A549 (cell line): ENCODE data around the gene ANKS6. TPM values are rescaled to one million over a fixed set of nuclear protein-coding genes. Genes with fewer than 3 reads are reported as not detected.
A peak's percentile ranks its signal among the peaks of the same experiment; 100 is the strongest.

Source experiments
- ATAC-seq, 2 experiments: fragments of 200-7000 bp in 1 of 2; fragments of >200 bp in 1 of 2; cut with Nextera tagmentation in 1 of 2; cut with Tn5 transposase in 1 of 2; 3 replicates each; pipeline versions ENCODE4 v1.8.0 to v1.9.1; 2018 to 2020; ENCODE audit warnings: mild to moderate bottlenecking in 1 of 2, moderate library complexity in 1 of 2
- CTCF ChIA-PET: fragments of 300-600 bp; sonication (Branson Sonifier 250); formaldehyde crosslinking; extraction: SDS; loops from one replicate; lab custom pipeline; 2021; ENCODE audit warnings: antibody characterized with exemption, inconsistent platforms; lab: Yijun Ruan, JAX
- POLR2A ChIA-PET: fragments of 350-600 bp; formaldehyde crosslinking; extraction: SDS; loops from one replicate; lab custom pipeline; 2021; ENCODE audit warnings: antibody characterized with exemption, inconsistent platforms; lab: Yijun Ruan, JAX
- DNase-seq, 2 experiments: peaks; one replicate each; pipeline versions ENCODE4 v3.0.0 to v3.0.0-alpha.2; 2011 to 2016; ENCODE audit warnings: low read depth in 1 of 2, low spot score in 1 of 2
- FAIRE-seq: peaks from 2 replicates; lab custom pipeline; 2011; peaks lifted over from hg19 to GRCh38; lab: Jason Lieb, UNC
- H3K27ac ChIP-seq, 2 experiments: fragments of >200 bp; sonication (Bioruptor Twin); formaldehyde crosslinking; 3 replicates each; pipeline ENCODE4 v1.5.1; 2016 to 2017
- H3K4me1 ChIP-seq: fragments of >200 bp; sonication (Bioruptor Twin); formaldehyde crosslinking; 3 replicates; pipeline ENCODE4 v1.6.1; 2016
- H3K4me2 ChIP-seq: fragments of >200 bp; sonication (Bioruptor Twin); formaldehyde crosslinking; 3 replicates; pipeline ENCODE4 v1.6.1; 2016
- H3K4me3 ChIP-seq: fragments of >200 bp; sonication (Bioruptor Twin); formaldehyde crosslinking; 3 replicates; pipeline ENCODE4 v1.5.1; 2016
- H3K9me3 ChIP-seq: fragments of >200 bp; sonication (Bioruptor Twin); formaldehyde crosslinking; 3 replicates; pipeline ENCODE4 v1.6.1; 2016
- ATOH8 ChIP-seq: fragments of 250-450 bp; sonication (Bioruptor Pico); IDR thresholded peaks from 2 replicates; pipeline ENCODE4 v1.5.0; 2020; ENCODE audit warnings: low read depth, mild to moderate bottlenecking, moderate library complexity
- BHLHE40 ChIP-seq: IDR thresholded peaks from 2 replicates; pipeline ENCODE4 v1.6.1; 2012; ENCODE audit warnings: low read depth, low read length, inconsistent platforms
- CHD4 ChIP-seq: fragments of 200-600 bp; sonication (generic); IDR thresholded peaks from 2 replicates; pipeline ENCODE4 v1.6.1; 2016; ENCODE audit warnings: antibody characterized with exemption, mild to moderate bottlenecking, borderline replicate concordance
- EHMT2 ChIP-seq: fragments of 200-600 bp; sonication (generic); IDR thresholded peaks from 2 replicates; pipeline ENCODE4 v1.6.1; 2016; ENCODE audit warnings: antibody characterized with exemption, low read depth, mild to moderate bottlenecking, moderate library complexity
- EP300 ChIP-seq, 2 experiments: fragments of >200 bp; sonication (Bioruptor Twin); formaldehyde crosslinking; IDR thresholded peaks; 2 replicates in 1 of 2; 3 replicates in 1 of 2; pipeline ENCODE4 v1.6.1; 2016 to 2017
- ESRRA ChIP-seq: fragments of 150-350 bp; IDR thresholded peaks from 2 replicates; pipeline ENCODE4 v1.6.1; 2014; ENCODE audit warnings: mild to moderate bottlenecking, low read length, borderline replicate concordance
- FOXS1 ChIP-seq: fragments of 250-450 bp; sonication (Bioruptor Pico); IDR thresholded peaks from 2 replicates; pipeline ENCODE4 v1.5.0; 2020; ENCODE audit warnings: mild to moderate bottlenecking, moderate library complexity
- GATA3 ChIP-seq: IDR thresholded peaks from 2 replicates; pipeline ENCODE4 v1.6.1; 2012; ENCODE audit warnings: borderline replicate concordance
- HOXA7 ChIP-seq: fragments of 250-450 bp; sonication (Bioruptor Pico); IDR thresholded peaks from 2 replicates; pipeline ENCODE4 v1.5.0; 2020; ENCODE audit warnings: mild to moderate bottlenecking, moderate library complexity
- HOXB5 ChIP-seq: fragments of 250-450 bp; sonication (Bioruptor Pico); IDR thresholded peaks from 2 replicates; pipeline ENCODE4 v1.5.0; 2020; ENCODE audit warnings: mild to moderate bottlenecking, moderate library complexity
- JUNB ChIP-seq: fragments of >200 bp; sonication (Bioruptor Twin); formaldehyde crosslinking; IDR thresholded peaks from 2 replicates; pipeline ENCODE4 v1.6.1; 2016
- MYC ChIP-seq: IDR thresholded peaks from 2 replicates; pipeline ENCODE4 v1.6.1; 2012; ENCODE audit warnings: mild to moderate bottlenecking, inconsistent platforms, low read length, improper control_type of control experiment, borderline replicate concordance
- NFE2L2 ChIP-seq: fragments of 150-350 bp; conservative IDR thresholded peaks from 2 replicates; pipeline ENCODE4 v1.6.1; 2014; ENCODE audit warnings: low read length
- NPAS2 ChIP-seq: fragments of 250-450 bp; sonication (Bioruptor Pico); IDR thresholded peaks from 2 replicates; pipeline ENCODE4 v1.8.0; 2022; ENCODE audit warnings: mild to moderate bottlenecking, moderate library complexity, borderline replicate concordance
- PHF8 ChIP-seq: fragments of 200-600 bp; sonication (generic); IDR thresholded peaks from 2 replicates; pipeline ENCODE4 v1.6.1; 2016; ENCODE audit warnings: low read depth, mild to moderate bottlenecking, antibody characterized with exemption, moderate library complexity, borderline replicate concordance
- RFX5 ChIP-seq: fragments of 450-650 bp; IDR thresholded peaks from 2 replicates; pipeline ENCODE4 v1.7.1; 2014; ENCODE audit warnings: antibody characterized with exemption, mild to moderate bottlenecking, moderate library complexity
- RNF2 ChIP-seq: fragments of 200-600 bp; sonication (generic); IDR thresholded peaks from 2 replicates; pipeline ENCODE4 v1.6.1; 2016; ENCODE audit warnings: low read depth, mild to moderate bottlenecking, antibody characterized with exemption, moderate library complexity, borderline replicate concordance
- SREBF2 ChIP-seq: fragments of 450-650 bp; IDR thresholded peaks from 2 replicates; pipeline ENCODE4 v1.6.1; 2014; ENCODE audit warnings: mild to moderate bottlenecking, moderate library complexity
- ZC3H11A ChIP-seq: fragments of 450-650 bp; IDR thresholded peaks from 2 replicates; pipeline ENCODE4 v1.6.1; 2014; ENCODE audit warnings: antibody characterized with exemption, mild to moderate bottlenecking
- WGBS: methylation state at CpG from one replicate; pipeline ENCODE4 v1.1.6; 2017; ENCODE audit errors: missing lambda C conversion rate; 5-methylcytosine and 5-hydroxymethylcytosine counted together
- polyA plus RNA-seq, 4 experiments: library from polyadenylated mRNA; depleted of rRNA in 3 of 4; stranded (reverse); fragments of >200 nt; fragmentation: RNase III in 1 of 4; extraction: RNeasy Plus Mini Kit Qiagen cat#74134 plus additional on column Dnase treatment in 1 of 4; gene quantifications; 2 replicates in 3 of 4; 3 replicates in 1 of 4; pipeline ENCODE4 v1.2.3, GENCODE V29; 2011 to 2017
- TF ChIP-seq, protein P1 (sequence below): fragments of >200 bp; sonication (Bioruptor Twin); formaldehyde crosslinking; IDR thresholded peaks from 3 replicates; pipeline ENCODE4 v1.5.1; 2016
- TF ChIP-seq, protein P2 (sequence below): fragments of >200 bp; sonication (Bioruptor Twin); formaldehyde crosslinking; IDR thresholded peaks from 3 replicates; pipeline ENCODE4 v1.6.1; 2016
- TF ChIP-seq, protein P3 (sequence below): fragments of 250-450 bp; sonication (Bioruptor Pico); IDR thresholded peaks from 2 replicates; pipeline ENCODE4 v1.5.0; 2021; ENCODE audit warnings: mild to moderate bottlenecking, moderate library complexity, borderline replicate concordance

ANKS6 gene
- polyA plus RNA-seq, 2 of the 4 experiments (the other 2 are of a cell fraction), result 14.7 to 15.2 TPM

- H3K9me3 ChIP-seq, result no peaks in the 10 kb centered on the region
- CTCF ChIA-PET, result interaction anchor here (1.4 kb wide), 1 partner anchor 10 kb away, joined by 5 read pairs; no protein-coding TSS in a partner anchor
- H3K4me1 ChIP-seq, result peaks cover 13% of the 10 kb centered on the region
- no peak overlapping the region for H3K4me2 ChIP-seq
- H3K4me3 ChIP-seq, result no peak overlapping the region
- WGBS, result 88% methylated on average over 5 of the region's 5 CpGs
- POLR2A ChIA-PET, result no interaction called here
- DNase-seq, result no peak
- ATAC-seq, result no peak
- TF ChIP-seq HOXA7, result no peak
- TF ChIP-seq, protein P1, sequence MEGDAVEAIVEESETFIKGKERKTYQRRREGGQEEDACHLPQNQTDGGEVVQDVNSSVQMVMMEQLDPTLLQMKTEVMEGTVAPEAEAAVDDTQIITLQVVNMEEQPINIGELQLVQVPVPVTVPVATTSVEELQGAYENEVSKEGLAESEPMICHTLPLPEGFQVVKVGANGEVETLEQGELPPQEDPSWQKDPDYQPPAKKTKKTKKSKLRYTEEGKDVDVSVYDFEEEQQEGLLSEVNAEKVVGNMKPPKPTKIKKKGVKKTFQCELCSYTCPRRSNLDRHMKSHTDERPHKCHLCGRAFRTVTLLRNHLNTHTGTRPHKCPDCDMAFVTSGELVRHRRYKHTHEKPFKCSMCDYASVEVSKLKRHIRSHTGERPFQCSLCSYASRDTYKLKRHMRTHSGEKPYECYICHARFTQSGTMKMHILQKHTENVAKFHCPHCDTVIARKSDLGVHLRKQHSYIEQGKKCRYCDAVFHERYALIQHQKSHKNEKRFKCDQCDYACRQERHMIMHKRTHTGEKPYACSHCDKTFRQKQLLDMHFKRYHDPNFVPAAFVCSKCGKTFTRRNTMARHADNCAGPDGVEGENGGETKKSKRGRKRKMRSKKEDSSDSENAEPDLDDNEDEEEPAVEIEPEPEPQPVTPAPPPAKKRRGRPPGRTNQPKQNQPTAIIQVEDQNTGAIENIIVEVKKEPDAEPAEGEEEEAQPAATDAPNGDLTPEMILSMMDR, result no peak
- TF ChIP-seq ATOH8, result no peak
- H3K27ac ChIP-seq, result no peak overlapping the region
- no peak for FAIRE-seq
Measured at GRCh38 chr9:98747476-98747875, 48.9 kb downstream of the ANKS6 start.

DNA sequence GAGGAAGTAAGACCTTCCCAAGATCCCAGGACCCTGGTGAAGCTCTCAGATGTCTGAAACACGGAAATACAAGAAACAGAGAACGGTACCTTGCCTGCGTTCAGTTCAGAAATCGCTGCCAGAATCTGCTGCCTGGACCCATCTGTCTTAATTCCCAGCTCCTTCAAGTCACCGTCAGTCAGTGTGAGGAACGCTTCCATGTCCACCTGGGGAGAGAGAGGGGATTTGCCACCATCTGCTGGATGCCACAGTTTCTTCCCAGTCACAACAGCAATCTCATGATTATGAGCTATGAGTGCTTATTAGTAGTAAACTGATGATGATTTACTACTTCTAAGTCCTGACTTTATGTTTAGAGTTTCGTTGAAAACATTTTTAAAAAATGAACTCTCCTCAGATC, 50.9 kb downstream of the ANKS6 start:
- Histone ChIP-seq H3K27ac (no peak overlapping the region), H3K4me1 (peaks cover 20% of the 10 kb centered on the region), H3K4me3 (no peak overlapping the region), H3K4me2 (no peak overlapping the region), H3K9me3 (no peaks in the 10 kb centered on the region)
- FAIRE-seq, result no peak
- CTCF ChIA-PET, result interaction anchor here (0.5 to 2.6 kb wide), 6 partner anchors 14 to 430 kb away, joined by 3 to 13 read pairs (median 4); no protein-coding TSS in a partner anchor
- POLR2A ChIA-PET, result no interaction called here
- DNase-seq, result no peak
- no peak for TF ChIP-seq ZC3H11A
- 89% methylated on average over 7 of the region's 7 CpGs for WGBS
- ATAC-seq, result no peak

DNA sequence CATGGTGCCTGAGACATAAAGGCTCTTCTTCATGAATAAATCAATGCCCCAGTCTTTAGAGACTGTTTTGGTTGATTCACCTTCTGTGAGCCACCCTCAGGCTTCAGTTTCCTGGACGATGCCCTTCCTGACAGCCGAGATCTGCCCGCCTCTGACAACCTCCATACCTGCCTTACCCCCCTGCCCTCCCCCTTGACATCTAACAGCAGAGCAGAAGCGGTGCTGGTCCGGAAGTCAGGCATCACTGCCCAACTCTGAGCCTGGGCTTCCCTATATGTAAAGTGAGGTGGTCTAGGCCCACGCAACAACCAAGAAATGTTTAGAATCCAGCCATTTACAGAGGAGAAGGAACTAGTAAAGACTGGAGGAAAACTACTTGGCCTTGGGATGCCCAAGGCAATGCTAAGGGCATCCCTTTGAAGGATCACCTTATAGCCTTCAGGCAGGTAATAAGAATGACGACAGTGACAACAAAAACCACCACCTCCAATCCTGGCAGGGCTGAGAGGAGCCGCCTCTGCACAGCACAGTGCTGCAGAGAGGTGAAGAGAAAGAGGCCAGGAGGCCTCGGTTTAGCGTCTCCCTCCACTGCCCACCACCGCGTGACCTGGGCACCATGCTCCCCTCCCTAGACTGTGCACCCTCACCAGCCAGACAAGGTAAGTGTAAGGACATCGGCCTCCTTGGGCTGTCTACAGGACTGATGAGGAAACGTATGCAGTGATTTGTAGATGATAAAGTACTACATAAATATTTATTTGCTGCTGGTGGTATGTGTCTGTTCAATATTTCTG, 52.3 kb downstream of the ANKS6 start:
- Histone ChIP-seq H3K9me3 (no peaks in the 10 kb centered on the region), H3K4me3 (no peak overlapping the region), H3K4me2 (no peak overlapping the region), H3K27ac (no peak overlapping the region), H3K4me1 (peaks cover 20% of the 10 kb centered on the region)
- WGBS, result 92% methylated on average over 13 of the region's 14 CpGs
- POLR2A ChIA-PET, result no interaction called here
- ATAC-seq, result no peak
- no peak for DNase-seq
- TF ChIP-seq, protein P2, sequence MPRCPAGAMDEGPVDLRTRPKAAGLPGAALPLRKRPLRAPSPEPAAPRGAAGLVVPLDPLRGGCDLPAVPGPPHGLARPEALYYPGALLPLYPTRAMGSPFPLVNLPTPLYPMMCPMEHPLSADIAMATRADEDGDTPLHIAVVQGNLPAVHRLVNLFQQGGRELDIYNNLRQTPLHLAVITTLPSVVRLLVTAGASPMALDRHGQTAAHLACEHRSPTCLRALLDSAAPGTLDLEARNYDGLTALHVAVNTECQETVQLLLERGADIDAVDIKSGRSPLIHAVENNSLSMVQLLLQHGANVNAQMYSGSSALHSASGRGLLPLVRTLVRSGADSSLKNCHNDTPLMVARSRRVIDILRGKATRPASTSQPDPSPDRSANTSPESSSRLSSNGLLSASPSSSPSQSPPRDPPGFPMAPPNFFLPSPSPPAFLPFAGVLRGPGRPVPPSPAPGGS, result no peak
- TF ChIP-seq CHD4 (no peak), EP300 (IDR thresholded peaks at IDR 0.05) (no peak), BHLHE40 (no peak), ESRRA (no peak), MYC (no peak)
- CTCF ChIA-PET, result interaction anchor here (1.0 to 2.3 kb wide), 3 partner anchors 12 to 428 kb away, joined by 3 to 6 read pairs (median 3); no protein-coding TSS in a partner anchor
- no peak for FAIRE-seq

DNA sequence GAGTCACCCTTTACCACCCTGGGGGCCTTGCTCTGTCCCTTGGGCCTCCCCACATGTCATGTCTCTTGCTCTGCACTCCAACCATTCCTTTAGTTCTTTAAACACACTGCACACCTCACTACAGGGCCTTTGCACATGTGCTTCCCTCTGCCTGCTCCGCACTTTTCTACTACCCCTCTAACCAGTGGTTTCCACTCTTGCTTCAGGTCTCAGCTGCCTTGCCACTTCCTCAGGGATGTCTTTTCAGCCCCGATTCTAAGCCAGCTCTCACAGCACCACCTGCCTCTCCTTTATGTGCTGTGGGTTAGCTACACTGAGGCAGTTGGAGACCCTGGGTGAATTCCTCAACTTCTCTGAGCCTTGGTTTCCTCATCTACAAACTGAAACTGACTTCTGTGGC, 53.0 kb downstream of the ANKS6 start:
- DNase-seq, result no peak
- no peak overlapping the region for H3K4me2 ChIP-seq
- H3K4me3 ChIP-seq, result no peak overlapping the region
- POLR2A ChIA-PET, result no interaction called here
- no peak for FAIRE-seq
- ATAC-seq, result no peak
- peak overlapping the region in 1 of 2 experiments; percentile 56; a peak in 1 of 6 replicates for H3K27ac ChIP-seq
- WGBS, result 91% methylated on average over 2 of the region's 2 CpGs
- no peaks in the 10 kb centered on the region for H3K9me3 ChIP-seq
- CTCF ChIA-PET, result interaction anchor here (1.1 to 2.3 kb wide), 2 partner anchors 12 to 428 kb away, joined by 3 to 6 read pairs; no protein-coding TSS in a partner anchor
- H3K4me1 ChIP-seq, result peaks cover 20% of the 10 kb centered on the region
- TF ChIP-seq PHF8, result no peak
- no peak for TF ChIP-seq RNF2
- TF ChIP-seq HOXA7, result no peak
- no peak for TF ChIP-seq NFE2L2
- TF ChIP-seq GATA3, result no peak
- no peak for TF ChIP-seq MYC
- TF ChIP-seq, protein P3, sequence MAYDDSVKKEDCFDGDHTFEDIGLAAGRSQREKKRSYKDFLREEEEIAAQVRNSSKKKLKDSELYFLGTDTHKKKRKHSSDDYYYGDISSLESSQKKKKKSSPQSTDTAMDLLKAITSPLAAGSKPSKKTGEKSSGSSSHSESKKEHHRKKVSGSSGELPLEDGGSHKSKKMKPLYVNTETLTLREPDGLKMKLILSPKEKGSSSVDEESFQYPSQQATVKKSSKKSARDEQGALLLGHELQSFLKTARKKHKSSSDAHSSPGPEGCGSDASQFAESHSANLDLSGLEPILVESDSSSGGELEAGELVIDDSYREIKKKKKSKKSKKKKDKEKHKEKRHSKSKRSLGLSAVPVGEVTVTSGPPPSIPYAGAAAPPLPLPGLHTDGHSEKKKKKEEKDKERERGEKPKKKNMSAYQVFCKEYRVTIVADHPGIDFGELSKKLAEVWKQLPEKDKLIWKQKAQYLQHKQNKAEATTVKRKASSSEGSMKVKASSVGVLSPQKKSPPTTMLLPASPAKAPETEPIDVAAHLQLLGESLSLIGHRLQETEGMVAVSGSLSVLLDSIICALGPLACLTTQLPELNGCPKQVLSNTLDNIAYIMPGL, result no peak
- no peak for TF ChIP-seq JUNB
- TF ChIP-seq FOXS1 (CRISPR knock-in tag), result no peak
- TF ChIP-seq HOXB5 (CRISPR knock-in tag), result no peak
- no peak for TF ChIP-seq ATOH8
- TF ChIP-seq EHMT2, result no peak
- TF ChIP-seq RFX5, result no peak
- no peak for TF ChIP-seq NPAS2 (CRISPR knock-in tag)
- TF ChIP-seq SREBF2, result no peak
